ENCODE data around the gene NDST3.

The NDST3 gene

DNA sequence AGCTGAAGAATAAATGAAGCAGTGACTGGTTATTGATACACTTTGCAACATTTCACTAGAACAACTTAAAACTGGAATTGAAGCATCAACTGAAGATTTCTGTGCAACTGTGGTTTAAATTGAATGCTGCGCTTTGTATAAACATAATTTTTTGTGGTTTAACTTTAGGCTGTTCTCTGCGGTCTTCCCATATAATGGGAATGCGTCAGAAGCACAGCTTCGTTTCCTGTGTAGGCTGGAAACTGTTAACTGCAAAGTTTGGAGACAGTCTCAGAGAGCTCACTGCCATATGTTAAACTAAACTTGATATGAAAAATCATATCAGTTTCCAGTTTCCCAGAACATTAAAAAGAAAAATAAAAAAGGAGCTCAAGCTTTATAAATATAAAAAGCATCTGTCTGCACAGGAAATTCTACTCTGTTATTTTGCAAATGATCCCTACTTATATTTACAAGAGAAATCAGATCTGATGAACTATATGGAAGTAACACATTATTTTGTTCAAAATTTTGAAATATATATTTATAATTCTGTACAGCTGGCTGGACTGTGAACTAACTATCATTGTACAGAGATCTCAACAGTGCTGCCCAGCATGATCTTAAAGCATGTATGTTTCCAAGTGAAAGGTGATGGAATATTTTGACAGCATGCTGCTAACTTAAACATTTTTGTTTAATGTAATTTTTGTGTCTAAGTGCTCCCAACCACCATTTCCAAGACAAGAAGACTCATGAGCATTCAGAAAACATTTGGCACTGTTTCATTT, 139.9 kb downstream of the NDST3 start:
- TF ChIP-seq EZH2 (IDR thresholded peaks at IDR 0.05) (no peak), POLR2AphosphoS5 (IDR thresholded peaks at IDR 0.05; ENCODE audit: borderline replicate concordance, low read depth, low read length) (peak; percentile 44; the same call in 1 of the 2 replicates)
- DNase-seq (ENCODE audit: low read depth, low spot score), result peak; percentile 95
- Histone ChIP-seq H3K9me3 (ENCODE audit: low read depth, low read length) (no peaks in the 10 kb centered on the region), H3K36me3 (ENCODE audit: insufficient read depth, low read length) (no peaks in the 10 kb centered on the region), H3K4me3 (peak overlapping the region; percentile 58), H3K9ac (ENCODE audit: insufficient read length) (no peak overlapping the region), H3K27ac (peak overlapping the region; percentile 28; the same call in 1 of the 2 replicates)

DNA sequence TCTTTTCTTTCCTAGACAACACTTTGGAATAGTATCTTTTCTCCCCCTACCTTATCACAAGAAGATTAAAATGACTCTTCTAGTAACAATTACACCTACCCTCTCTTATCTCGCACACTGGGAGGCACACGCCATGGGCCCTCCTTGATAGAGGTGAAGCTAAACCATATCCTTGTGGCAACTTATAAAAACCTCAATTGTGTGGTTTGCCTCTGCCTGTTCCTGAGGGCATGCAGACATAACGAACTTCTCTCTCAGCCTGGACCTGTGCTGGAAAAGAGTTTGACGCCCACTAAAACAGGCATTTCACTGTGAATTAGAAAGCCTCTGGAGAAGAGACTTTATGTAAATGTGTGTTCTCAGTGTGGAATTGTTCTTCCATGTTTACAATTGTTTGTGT, 141.2 kb downstream of the NDST3 start:
- no peak for TF ChIP-seq EZH2 (IDR thresholded peaks at IDR 0.05)
- no peaks in the 10 kb centered on the region for H3K9me3 ChIP-seq (ENCODE audit: low read depth, low read length)

DNA sequence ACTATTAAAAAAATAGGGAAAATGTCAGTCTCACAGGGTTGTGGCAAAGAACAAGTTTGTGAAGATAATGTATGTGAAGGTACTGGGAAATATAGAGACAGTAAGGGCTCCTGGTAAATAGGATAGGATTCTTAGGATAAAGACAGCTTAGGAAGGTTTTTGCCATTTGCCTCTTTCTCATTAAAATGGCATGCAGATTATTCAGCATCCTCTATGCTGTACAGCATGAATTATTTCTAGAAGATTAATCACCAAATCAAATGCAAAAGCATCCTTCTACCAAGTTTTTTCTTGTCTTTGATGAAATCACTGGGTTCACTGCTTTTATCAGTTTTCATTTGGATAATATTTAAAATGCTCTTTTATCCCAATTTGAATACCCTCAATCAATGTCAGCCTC, 142.8 kb downstream of the NDST3 start:
- Histone ChIP-seq H3K27ac (no peak overlapping the region), H3K9me3 (ENCODE audit: low read depth, low read length) (no peaks in the 10 kb centered on the region), H3K9ac (ENCODE audit: insufficient read length) (no peak overlapping the region), H3K4me3 (no peak overlapping the region), H3K36me3 (ENCODE audit: insufficient read depth, low read length) (no peaks in the 10 kb centered on the region)
- TF ChIP-seq FOXP2 (optimal IDR thresholded peaks at IDR 0.05; ENCODE audit: control extremely low read depth, extremely low read length, insufficient read depth) (no peak), EZH2 (IDR thresholded peaks at IDR 0.05) (no peak), POLR2AphosphoS5 (IDR thresholded peaks at IDR 0.05; ENCODE audit: borderline replicate concordance, low read depth, low read length) (no peak)
- DNase-seq (ENCODE audit: low read depth, low spot score), result no peak

More for the DNA sequence above, 141.2 kb downstream of the NDST3 start:
- H3K36me3 ChIP-seq (ENCODE audit: insufficient read depth, low read length), result no peaks in the 10 kb centered on the region
- H3K4me3 ChIP-seq, result no peak overlapping the region
- H3K9ac ChIP-seq (ENCODE audit: insufficient read length), result no peak overlapping the region
- DNase-seq (ENCODE audit: low read depth, low spot score), result no peak
- no peak overlapping the region for H3K27ac ChIP-seq

DNA sequence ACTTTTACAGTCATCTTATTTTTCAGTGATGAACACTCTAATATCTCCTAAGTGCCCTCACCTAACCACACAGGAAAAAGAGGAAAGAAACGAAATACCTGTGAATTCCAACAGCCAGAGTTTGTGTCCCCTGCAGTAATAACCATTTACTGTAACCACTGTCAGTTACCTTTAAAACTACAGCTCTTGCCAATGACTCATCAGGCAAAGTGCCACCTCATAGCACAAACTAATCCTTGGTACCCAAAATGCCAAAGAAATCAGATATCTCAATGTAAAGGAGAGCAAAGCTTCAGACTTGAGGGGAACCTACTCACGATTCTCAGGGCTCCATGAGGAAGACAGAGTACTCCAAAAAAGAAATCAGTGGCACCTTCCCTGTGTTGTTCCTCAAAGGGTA, 146.5 kb downstream of the NDST3 start:
- H3K9ac ChIP-seq (ENCODE audit: insufficient read length), result no peak overlapping the region
- H3K36me3 ChIP-seq (ENCODE audit: insufficient read depth, low read length), result no peaks in the 10 kb centered on the region
- no peak for DNase-seq (ENCODE audit: low read depth, low spot score)
- no peaks in the 10 kb centered on the region for H3K9me3 ChIP-seq (ENCODE audit: low read depth, low read length)
- H3K27ac ChIP-seq, result no peak overlapping the region
- no peak overlapping the region for H3K4me3 ChIP-seq
- TF ChIP-seq POLR2AphosphoS5 (IDR thresholded peaks at IDR 0.05; ENCODE audit: borderline replicate concordance, low read depth, low read length) (no peak), EZH2 (IDR thresholded peaks at IDR 0.05) (no peak), FOXP2 (optimal IDR thresholded peaks at IDR 0.05; ENCODE audit: control extremely low read depth, extremely low read length, insufficient read depth) (no peak)

DNA sequence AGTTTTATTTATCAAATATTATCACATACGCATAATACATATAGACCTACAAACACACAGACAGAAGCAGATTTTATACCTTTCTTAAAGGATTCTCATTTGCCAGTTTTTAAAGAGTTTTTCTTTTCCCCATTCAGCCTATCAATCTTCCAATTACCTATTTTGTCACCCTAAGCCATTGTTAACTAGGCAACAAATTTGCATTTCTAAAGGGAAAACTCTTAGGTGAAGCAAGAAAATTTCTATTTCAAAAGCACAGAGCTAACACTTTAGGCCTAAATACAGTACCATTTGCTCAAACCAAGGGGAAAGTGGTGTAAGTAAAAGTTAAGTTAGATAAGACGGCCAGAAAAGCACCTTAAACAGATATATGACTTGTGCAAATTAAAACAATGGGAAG, 156.6 kb downstream of the NDST3 start:
- Histone ChIP-seq H3K9me3 (ENCODE audit: low read depth, low read length) (no peaks in the 10 kb centered on the region), H3K27ac (no peak overlapping the region), H3K4me3 (no peak overlapping the region), H3K36me3 (ENCODE audit: insufficient read depth, low read length) (no peaks in the 10 kb centered on the region), H3K9ac (ENCODE audit: insufficient read length) (no peak overlapping the region)
- TF ChIP-seq EZH2 (IDR thresholded peaks at IDR 0.05) (no peak), POLR2AphosphoS5 (IDR thresholded peaks at IDR 0.05; ENCODE audit: borderline replicate concordance, low read depth, low read length) (no peak), FOXP2 (optimal IDR thresholded peaks at IDR 0.05; ENCODE audit: control extremely low read depth, extremely low read length, insufficient read depth) (no peak)
- no peak for DNase-seq (ENCODE audit: low read depth, low spot score)

DNA sequence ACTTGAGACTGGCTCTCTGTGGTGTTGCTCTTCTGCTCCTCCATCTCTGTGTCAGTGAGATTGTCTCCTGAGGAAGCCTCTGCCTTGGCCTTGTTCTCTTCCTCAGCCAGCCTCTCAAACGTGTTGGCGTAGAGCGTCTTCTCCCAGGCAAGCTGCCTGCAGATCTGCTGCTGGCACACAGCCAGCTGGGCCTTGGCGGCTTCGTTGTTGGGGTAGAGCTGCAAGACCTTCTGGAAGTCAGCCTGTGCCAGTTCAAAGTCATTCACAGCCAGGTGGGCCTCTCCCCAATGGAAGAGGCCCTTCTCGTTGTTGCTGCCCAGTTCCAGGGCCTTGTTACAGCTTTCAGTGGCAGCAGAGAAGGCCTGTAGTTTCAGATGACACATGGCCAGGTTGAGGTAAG, 159.1 kb downstream of the NDST3 start:
- TF ChIP-seq FOXP2 (optimal IDR thresholded peaks at IDR 0.05; ENCODE audit: control extremely low read depth, extremely low read length, insufficient read depth) (no peak), EZH2 (IDR thresholded peaks at IDR 0.05) (no peak), POLR2AphosphoS5 (IDR thresholded peaks at IDR 0.05; ENCODE audit: borderline replicate concordance, low read depth, low read length) (no peak)
- Histone ChIP-seq H3K4me3 (no peak overlapping the region), H3K9ac (ENCODE audit: insufficient read length) (no peak overlapping the region), H3K36me3 (ENCODE audit: insufficient read depth, low read length) (no peaks in the 10 kb centered on the region), H3K27ac (no peak overlapping the region), H3K9me3 (ENCODE audit: low read depth, low read length) (no peaks in the 10 kb centered on the region)
- no peak for DNase-seq (ENCODE audit: low read depth, low spot score)

DNA sequence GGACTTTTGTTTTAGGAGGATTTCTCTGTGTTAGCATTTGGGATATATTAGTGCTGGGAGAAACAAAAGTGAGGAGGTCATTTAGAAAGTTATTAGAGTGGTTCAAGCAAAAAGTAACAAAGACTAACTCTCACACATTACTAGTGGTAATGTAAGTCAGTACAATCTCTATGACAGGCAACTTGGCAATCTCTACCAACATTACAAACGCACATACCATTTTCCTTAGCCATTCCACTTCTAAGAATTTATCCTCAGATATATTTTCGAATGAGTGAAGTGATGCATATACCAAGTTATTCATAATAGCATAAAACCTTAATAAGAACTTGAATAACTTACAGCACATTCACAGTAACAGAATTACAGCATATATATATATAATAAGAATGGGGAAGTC, 172.3 kb downstream of the NDST3 start:
- no peak for DNase-seq (ENCODE audit: low read depth, low spot score)
- no peak for TF ChIP-seq POLR2AphosphoS5 (IDR thresholded peaks at IDR 0.05; ENCODE audit: borderline replicate concordance, low read depth, low read length)
- no peak for TF ChIP-seq EZH2 (IDR thresholded peaks at IDR 0.05)
- no peak overlapping the region for H3K27ac ChIP-seq
- H3K36me3 ChIP-seq (ENCODE audit: insufficient read depth, low read length), result no peaks in the 10 kb centered on the region
- H3K9ac ChIP-seq (ENCODE audit: insufficient read length), result no peak overlapping the region
- no peaks in the 10 kb centered on the region for H3K9me3 ChIP-seq (ENCODE audit: low read depth, low read length)
- no peak overlapping the region for H3K4me3 ChIP-seq

DNA sequence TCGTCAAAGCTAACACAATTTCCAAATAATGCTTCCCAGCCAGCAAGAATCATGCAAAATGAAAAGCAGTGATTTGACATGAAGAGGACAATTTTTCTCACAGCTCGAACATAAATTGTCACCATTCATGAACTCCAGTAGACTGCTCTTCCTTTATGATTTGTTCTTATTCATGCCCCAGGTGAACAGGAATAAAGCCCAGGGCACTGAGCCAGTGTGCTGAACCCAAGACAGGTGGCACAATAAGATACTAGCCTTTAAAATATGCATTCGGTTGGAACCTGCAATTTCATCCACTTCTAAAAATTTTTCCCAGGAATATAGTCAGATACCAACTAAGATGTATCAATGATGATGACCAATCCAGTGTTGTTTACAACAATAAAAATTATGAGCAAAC, 178.8 kb downstream of the NDST3 start:
- no peaks in the 10 kb centered on the region for H3K36me3 ChIP-seq (ENCODE audit: insufficient read depth, low read length)

DNA sequence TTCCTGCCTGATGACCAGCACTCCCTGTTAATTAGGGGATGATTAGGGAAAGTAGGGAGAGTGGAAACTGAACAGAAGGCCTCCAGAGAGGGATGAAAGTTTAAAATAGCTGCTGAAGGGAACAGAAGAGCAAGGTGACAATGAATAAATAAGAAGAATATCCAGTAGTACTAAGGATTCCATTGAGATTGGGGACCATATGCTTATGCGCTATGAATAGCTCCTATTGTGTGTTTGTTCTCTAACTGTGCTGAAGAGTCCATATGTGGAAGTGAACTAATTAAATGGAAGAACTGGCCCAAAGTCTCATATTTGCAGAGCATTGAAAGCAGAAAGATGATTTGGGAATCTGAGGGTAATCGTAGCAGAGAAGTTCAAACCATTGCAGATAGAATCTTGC, 181.5 kb downstream of the NDST3 start:
- no peak for TF ChIP-seq POLR2AphosphoS5 (IDR thresholded peaks at IDR 0.05; ENCODE audit: borderline replicate concordance, low read depth, low read length)
- Histone ChIP-seq H3K36me3 (ENCODE audit: insufficient read depth, low read length) (no peaks in the 10 kb centered on the region), H3K9me3 (ENCODE audit: low read depth, low read length) (no peaks in the 10 kb centered on the region), H3K4me3 (no peak overlapping the region), H3K9ac (ENCODE audit: insufficient read length) (no peak overlapping the region), H3K27ac (no peak overlapping the region)
- DNase-seq (ENCODE audit: low read depth, low spot score), result no peak

More for the DNA sequence above, 178.8 kb downstream of the NDST3 start:
- no peak for TF ChIP-seq FOXP2 (optimal IDR thresholded peaks at IDR 0.05; ENCODE audit: control extremely low read depth, extremely low read length, insufficient read depth)
- no peak for TF ChIP-seq EZH2 (IDR thresholded peaks at IDR 0.05)
- TF ChIP-seq POLR2AphosphoS5 (IDR thresholded peaks at IDR 0.05; ENCODE audit: borderline replicate concordance, low read depth, low read length), result no peak
- Histone ChIP-seq H3K9ac (ENCODE audit: insufficient read length) (no peak overlapping the region), H3K4me3 (no peak overlapping the region), H3K27ac (no peak overlapping the region), H3K9me3 (ENCODE audit: low read depth, low read length) (no peaks in the 10 kb centered on the region)
- no peak for DNase-seq (ENCODE audit: low read depth, low spot score)
